IMR-90 (cell line): ENCODE data around the gene MSH2.

Source experiments
- BHLHE40 ChIP-seq: fragments of 150-350 bp; IDR thresholded peaks from 2 replicates; pipeline ENCODE4 v1.6.1; 2016; ENCODE audit warnings: mild to moderate bottlenecking, low read depth, low read length
- CEBPB ChIP-seq: IDR thresholded peaks from 2 replicates; pipeline ENCODE4 v1.6.1; 2012; ENCODE audit warnings: low read depth, low read length, improper control_type of control experiment
- CHD1 ChIP-seq: IDR thresholded peaks from 2 replicates; pipeline ENCODE4 v1.6.1; 2012; ENCODE audit warnings: low read depth, low read length, improper control_type of control experiment
- FOS ChIP-seq: fragments of 150-350 bp; IDR thresholded peaks from 2 replicates; pipeline ENCODE4 v1.6.1; 2016; ENCODE audit warnings: low read depth, low read length
- MAZ ChIP-seq: IDR thresholded peaks from 2 replicates; pipeline ENCODE4 v1.6.1; 2012; ENCODE audit warnings: low read depth, mild to moderate bottlenecking, low read length, improper control_type of control experiment, moderate library complexity, borderline replicate concordance
- MXI1 ChIP-seq: IDR thresholded peaks from 2 replicates; pipeline ENCODE4 v1.6.1; 2012; ENCODE audit warnings: low read depth, mild to moderate bottlenecking, low read length, moderate library complexity, borderline replicate concordance
- POLR2A ChIP-seq: IDR thresholded peaks from 2 replicates; pipeline ENCODE4 v1.6.1; 2012; ENCODE audit warnings: mild to moderate bottlenecking, low read depth, low read length
- RAD21 ChIP-seq: IDR thresholded peaks from 2 replicates; pipeline ENCODE4 v1.6.1; 2012; ENCODE audit warnings: low read length, improper control_type of control experiment
- RCOR1 ChIP-seq: IDR thresholded peaks from 2 replicates; pipeline ENCODE4 v1.6.1; 2012; ENCODE audit warnings: mild to moderate bottlenecking, low read length, improper control_type of control experiment; ENCODE audit not compliant: insufficient replicate concordance
- RFX5 ChIP-seq: IDR thresholded peaks from 2 replicates; pipeline ENCODE4 v1.8.0; 2012; ENCODE audit warnings: low read depth, mild to moderate bottlenecking, low read length, moderate library complexity
- TF ChIP-seq, protein P1 (sequence below): conservative IDR thresholded peaks from 2 replicates; pipeline ENCODE4 v1.5.1; 2012; ENCODE audit warnings: mild to moderate bottlenecking, low read depth, low read length, improper control_type of control experiment
- TF ChIP-seq, protein P2 (sequence below): fragments of 150-350 bp; IDR thresholded peaks from 2 replicates; pipeline ENCODE4 v1.6.1; 2017; ENCODE audit warnings: mild to moderate bottlenecking, antibody characterized with exemption, low read length, low read depth
- TF ChIP-seq, protein P3 (sequence below): fragments of 150-350 bp; IDR thresholded peaks from 2 replicates; pipeline ENCODE4 v1.6.1; 2016; ENCODE audit warnings: low read depth, mild to moderate bottlenecking, low read length, moderate library complexity, borderline replicate concordance

DNA sequence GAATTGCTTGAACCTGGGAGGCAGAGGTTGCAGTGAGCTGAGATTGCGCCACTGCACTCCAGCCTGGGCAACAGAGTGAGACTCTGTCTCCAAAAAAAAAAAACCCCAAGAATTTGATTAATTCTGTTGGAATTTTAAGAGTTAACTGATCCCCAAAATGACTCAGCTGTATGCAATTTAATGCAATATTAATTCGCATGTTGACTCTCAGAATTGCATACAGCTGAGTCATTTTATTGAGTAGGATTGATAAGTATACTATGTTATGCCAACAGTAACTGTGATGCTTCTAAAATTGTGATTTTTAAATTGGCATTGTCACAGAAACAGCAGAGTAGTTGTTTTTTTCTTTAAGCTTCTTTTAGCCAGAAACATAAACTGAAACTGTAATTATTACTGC is 19.6 kb downstream of the MSH2 start:
- TF ChIP-seq, protein P1, sequence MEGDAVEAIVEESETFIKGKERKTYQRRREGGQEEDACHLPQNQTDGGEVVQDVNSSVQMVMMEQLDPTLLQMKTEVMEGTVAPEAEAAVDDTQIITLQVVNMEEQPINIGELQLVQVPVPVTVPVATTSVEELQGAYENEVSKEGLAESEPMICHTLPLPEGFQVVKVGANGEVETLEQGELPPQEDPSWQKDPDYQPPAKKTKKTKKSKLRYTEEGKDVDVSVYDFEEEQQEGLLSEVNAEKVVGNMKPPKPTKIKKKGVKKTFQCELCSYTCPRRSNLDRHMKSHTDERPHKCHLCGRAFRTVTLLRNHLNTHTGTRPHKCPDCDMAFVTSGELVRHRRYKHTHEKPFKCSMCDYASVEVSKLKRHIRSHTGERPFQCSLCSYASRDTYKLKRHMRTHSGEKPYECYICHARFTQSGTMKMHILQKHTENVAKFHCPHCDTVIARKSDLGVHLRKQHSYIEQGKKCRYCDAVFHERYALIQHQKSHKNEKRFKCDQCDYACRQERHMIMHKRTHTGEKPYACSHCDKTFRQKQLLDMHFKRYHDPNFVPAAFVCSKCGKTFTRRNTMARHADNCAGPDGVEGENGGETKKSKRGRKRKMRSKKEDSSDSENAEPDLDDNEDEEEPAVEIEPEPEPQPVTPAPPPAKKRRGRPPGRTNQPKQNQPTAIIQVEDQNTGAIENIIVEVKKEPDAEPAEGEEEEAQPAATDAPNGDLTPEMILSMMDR, result no peak
- TF ChIP-seq POLR2A (no peak), BHLHE40 (no peak), CHD1 (no peak), FOS (peak; percentile 73), RAD21 (no peak), RFX5 (no peak), MAZ (no peak), CEBPB (peak; percentile 48; the same call in 1 of the 2 replicates), MXI1 (no peak), RCOR1 (no peak)
- TF ChIP-seq, protein P2, sequence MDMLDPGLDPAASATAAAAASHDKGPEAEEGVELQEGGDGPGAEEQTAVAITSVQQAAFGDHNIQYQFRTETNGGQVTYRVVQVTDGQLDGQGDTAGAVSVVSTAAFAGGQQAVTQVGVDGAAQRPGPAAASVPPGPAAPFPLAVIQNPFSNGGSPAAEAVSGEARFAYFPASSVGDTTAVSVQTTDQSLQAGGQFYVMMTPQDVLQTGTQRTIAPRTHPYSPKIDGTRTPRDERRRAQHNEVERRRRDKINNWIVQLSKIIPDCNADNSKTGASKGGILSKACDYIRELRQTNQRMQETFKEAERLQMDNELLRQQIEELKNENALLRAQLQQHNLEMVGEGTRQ, result no peak
- TF ChIP-seq, protein P3, sequence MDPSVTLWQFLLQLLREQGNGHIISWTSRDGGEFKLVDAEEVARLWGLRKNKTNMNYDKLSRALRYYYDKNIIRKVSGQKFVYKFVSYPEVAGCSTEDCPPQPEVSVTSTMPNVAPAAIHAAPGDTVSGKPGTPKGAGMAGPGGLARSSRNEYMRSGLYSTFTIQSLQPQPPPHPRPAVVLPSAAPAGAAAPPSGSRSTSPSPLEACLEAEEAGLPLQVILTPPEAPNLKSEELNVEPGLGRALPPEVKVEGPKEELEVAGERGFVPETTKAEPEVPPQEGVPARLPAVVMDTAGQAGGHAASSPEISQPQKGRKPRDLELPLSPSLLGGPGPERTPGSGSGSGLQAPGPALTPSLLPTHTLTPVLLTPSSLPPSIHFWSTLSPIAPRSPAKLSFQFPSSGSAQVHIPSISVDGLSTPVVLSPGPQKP, result no peak
